Measurements from ENCODE around the gene SVBP.
A peak's percentile ranks its signal among the peaks of the same experiment; 100 is the strongest.

The SVBP gene

DNA sequence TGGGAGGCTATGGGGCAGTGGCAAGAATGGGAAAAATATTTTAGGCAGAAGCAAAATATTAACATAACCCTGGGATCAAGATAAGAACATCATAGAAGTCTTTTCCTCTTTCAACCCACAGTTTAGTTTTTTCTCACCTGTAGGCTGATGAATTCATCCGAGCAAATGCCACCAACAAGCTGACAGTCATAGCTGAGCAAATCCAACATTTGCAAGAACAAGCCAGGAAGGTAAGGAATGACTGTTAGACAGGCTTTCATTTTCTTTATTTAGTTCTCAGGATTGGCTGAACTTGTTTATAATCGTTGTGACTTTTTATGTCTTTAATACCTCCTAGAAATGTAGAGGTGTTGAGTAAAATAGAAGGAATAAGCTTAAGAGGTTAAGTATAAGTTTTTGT, 43.8 kb downstream of the SVBP start:
- FAIRE-seq (no peak), DNase-seq (ENCODE audit: insufficient read length, low spot score) (no peak)
- TF ChIP-seq POLR2AphosphoS5 (IDR thresholded peaks at IDR 0.05; ENCODE audit: low read depth, low read length) (no peak), SPI1 (IDR thresholded peaks at IDR 0.05; ENCODE audit: low read depth, low read length) (no peak), POLR2A (IDR thresholded peaks at IDR 0.05; ENCODE audit: low read depth, low read length) (no peak), PAX5 (IDR thresholded peaks at IDR 0.05; ENCODE audit: insufficient read depth, low read length, severe bottlenecking) (no peak), POU2F2 (IDR thresholded peaks at IDR 0.05; ENCODE audit: low read depth, low read length) (no peak), TAF1 (IDR thresholded peaks at IDR 0.05; ENCODE audit: low read depth, low read length) (no peak)

DNA sequence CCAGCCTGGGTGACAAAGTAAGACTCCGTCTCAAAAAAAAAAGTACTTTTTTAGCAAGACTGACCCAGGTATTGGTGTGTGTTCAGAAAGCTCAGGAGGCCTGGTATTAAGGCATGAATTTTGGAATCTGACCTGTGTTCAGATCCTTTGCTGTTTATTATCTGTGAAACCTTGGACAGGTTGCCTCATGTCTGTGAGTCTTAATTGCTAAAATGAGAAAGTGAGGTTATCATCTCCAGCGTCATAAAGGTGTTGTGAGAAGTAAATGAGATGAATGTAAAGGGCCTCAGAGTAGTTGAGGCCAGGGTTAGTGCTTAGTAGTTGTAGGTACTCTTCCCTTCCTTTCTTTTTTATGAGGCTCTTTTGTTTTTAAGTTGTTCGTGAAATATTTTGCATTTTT, 47.4 kb downstream of the SVBP start:
- DNase-seq (ENCODE audit: insufficient read length, low spot score) (no peak), FAIRE-seq (no peak)
- TF ChIP-seq PAX5 (IDR thresholded peaks at IDR 0.05; ENCODE audit: insufficient read depth, low read length, severe bottlenecking) (no peak), POLR2AphosphoS5 (IDR thresholded peaks at IDR 0.05; ENCODE audit: low read depth, low read length) (no peak), TAF1 (IDR thresholded peaks at IDR 0.05; ENCODE audit: low read depth, low read length) (no peak), POU2F2 (IDR thresholded peaks at IDR 0.05; ENCODE audit: low read depth, low read length) (no peak), SPI1 (IDR thresholded peaks at IDR 0.05; ENCODE audit: low read depth, low read length) (no peak), POLR2A (IDR thresholded peaks at IDR 0.05; ENCODE audit: low read depth, low read length) (no peak)

DNA sequence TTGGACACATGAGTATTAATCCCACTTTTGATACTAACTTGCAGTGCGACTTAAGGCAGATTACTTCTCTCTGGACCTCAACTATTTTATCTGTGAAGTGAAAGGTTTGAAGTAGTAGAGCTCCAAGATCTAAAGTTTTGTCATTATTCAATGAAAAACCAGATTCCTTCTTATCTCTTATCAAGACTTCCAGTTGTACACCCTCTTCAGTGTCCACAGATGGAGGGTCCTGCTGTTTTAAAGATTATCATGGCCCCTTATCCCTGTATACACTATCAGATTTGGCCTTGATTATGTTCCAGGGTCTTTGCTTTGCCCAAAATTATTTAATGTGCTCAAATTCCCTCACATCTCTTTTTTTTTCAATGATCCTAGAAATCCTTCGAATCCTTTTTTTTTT, 49.0 kb downstream of the SVBP start:
- FAIRE-seq (no peak), DNase-seq (ENCODE audit: insufficient read length, low spot score) (no peak)
- TF ChIP-seq TAF1 (IDR thresholded peaks at IDR 0.05; ENCODE audit: low read depth, low read length): no peak

DNA sequence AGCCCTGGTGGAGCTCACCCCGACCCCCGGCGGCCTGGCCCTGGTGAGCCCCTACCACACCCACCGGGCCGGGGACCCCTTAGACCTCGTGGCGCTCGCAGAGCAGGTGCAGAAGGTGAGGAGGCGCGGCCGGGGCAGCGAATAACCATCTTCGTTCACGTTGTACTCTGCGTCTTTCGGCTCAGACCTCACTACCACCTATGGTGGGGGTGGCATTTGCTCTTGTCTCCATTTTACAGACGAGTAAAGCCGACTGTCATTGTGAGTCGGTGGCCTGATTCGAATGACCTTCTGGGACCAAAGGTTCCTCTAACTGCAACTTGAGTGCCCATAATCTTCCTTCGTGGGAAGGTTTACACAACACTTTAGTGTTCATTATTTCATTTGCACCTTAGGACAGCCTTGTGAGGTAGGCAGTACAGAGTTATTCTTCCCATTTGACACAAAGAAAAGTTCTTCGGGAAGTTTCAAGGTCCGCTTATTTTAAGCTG, 49.6 kb downstream of the SVBP start:
- TF ChIP-seq SPI1 (IDR thresholded peaks at IDR 0.05; ENCODE audit: low read depth, low read length) (no peak), TAF1 (IDR thresholded peaks at IDR 0.05; ENCODE audit: low read depth, low read length) (0 out of 2 replicates have a peak, but pooled peaks have one; percentile 8)
- no peak for DNase-seq (ENCODE audit: insufficient read length, low spot score)
- FAIRE-seq: peak; percentile 55

DNA sequence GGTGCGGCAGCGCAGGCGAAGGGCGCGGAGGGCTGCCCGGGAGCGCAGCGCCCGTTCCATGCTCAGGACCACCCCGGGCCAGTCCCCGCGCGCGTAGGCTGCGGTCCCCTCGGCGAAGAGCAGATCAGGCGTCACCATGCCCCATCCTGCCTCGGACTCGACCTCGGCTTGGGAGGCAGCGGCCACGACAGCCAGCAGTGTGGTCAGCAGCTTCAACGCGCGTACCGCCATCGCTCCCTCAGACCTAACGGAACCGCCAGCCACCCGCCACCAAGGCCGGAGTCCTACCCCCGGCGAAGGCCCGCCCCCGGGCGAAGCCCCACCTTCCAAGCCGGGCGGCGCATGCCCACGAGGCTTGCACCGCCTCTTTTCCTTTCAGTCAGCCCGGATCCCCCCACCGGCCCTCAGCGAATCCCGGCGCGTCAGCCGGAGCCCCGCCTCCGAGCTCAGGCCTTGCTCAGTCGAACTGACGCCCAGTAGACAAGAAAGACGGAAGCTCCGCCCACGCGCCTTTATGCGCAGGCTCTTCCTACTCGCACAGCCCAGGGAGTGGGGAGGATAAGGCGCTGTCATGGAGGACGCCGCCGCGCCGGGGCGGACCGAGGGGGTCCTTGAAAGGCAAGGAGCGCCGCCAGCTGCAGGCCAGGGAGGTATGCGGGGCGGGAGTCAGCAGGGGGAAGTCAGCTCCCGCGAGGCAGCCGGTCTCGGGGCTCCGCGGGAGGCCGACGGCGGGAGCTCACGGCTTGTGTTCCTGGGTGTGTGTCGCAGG, 50.3 kb downstream of the SVBP start, which contains the start of the genes C1orf50 and P3H1:
C1orf50 (plus strand) TSS at position 509 of the 769 bp plus-strand sequence; CDS start at position 572, 63 bp downstream.
P3H1 (minus strand) TSS at position 288 of the 769 bp plus-strand sequence; CDS start at position 231, 57 bp downstream.
- DNase-seq (ENCODE audit: insufficient read length, low spot score) (peak; percentile 86), FAIRE-seq (peak; percentile 93)
- no peak for TF ChIP-seq PAX5 (IDR thresholded peaks at IDR 0.05; ENCODE audit: insufficient read depth, low read length, severe bottlenecking)
- TF ChIP-seq POLR2A (IDR thresholded peaks at IDR 0.05; ENCODE audit: low read depth, low read length): peak; percentile 96
- peak; percentile 56 for TF ChIP-seq TAF1 (IDR thresholded peaks at IDR 0.05; ENCODE audit: low read depth, low read length)
- no peak for TF ChIP-seq SPI1 (IDR thresholded peaks at IDR 0.05; ENCODE audit: low read depth, low read length)
- TF ChIP-seq POU2F2 (IDR thresholded peaks at IDR 0.05; ENCODE audit: low read depth, low read length): peak; percentile 60; the same call in 1 of the 2 replicates
- TF ChIP-seq POLR2AphosphoS5 (IDR thresholded peaks at IDR 0.05; ENCODE audit: low read depth, low read length): peak; percentile 97

DNA sequence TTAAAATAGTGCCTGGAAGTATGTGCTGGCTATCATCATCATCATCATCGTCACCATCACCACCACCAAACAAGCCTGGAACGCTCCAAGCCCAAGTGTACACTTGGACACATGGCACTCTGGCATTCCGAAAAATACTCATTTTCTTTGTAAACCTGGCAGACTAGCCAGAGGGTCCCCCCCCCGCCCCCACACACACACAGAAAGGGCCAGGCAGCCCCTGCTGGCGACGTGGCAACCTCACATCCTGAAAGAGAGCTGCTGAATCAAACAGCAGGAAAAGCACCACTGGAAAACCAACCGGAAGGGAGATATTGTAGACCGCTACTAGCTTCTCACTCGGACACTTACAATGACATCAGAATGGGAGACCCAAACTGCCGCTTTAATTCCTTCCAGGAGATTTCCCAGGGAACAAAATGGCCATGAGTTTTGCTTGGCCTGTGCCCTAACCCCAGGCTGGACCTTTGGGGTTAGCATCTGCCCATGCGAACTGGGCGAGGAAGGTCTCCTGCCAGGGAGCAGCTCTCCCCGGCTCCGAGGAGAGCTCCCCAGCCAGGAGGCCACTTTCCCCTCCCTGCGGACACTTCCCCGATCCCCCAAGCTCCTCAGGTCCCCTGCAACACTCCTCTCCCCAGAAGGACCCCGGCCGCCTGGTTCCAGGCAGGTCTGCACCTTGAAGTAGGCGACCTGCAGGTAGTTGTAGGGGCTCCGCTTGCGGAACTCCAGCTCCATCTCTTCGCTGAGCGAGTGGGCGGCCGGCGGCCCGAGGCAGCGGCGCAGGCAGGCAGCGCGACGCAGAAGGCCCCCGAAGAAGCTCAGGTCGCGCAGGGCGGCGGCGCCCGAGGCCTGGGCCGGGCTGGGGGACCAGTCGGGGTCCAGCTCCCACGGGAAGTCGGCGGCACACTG, 51.1 kb downstream of the SVBP start:
- DNase-seq (ENCODE audit: insufficient read length, low spot score): no peak
- no peak for TF ChIP-seq TAF1 (IDR thresholded peaks at IDR 0.05; ENCODE audit: low read depth, low read length)
- TF ChIP-seq POLR2AphosphoS5 (IDR thresholded peaks at IDR 0.05; ENCODE audit: low read depth, low read length): no peak
- TF ChIP-seq SPI1 (IDR thresholded peaks at IDR 0.05; ENCODE audit: low read depth, low read length): no peak
- TF ChIP-seq POU2F2 (IDR thresholded peaks at IDR 0.05; ENCODE audit: low read depth, low read length): no peak
- peak; percentile 72 for FAIRE-seq

GRCh38 chr1:42765269-42765668, 51.9 kb downstream of the SVBP start:
- TF ChIP-seq PAX5 (IDR thresholded peaks at IDR 0.05; ENCODE audit: insufficient read depth, low read length, severe bottlenecking) (no peak), SPI1 (IDR thresholded peaks at IDR 0.05; ENCODE audit: low read depth, low read length) (no peak), TAF1 (IDR thresholded peaks at IDR 0.05; ENCODE audit: low read depth, low read length) (no peak), POLR2AphosphoS5 (IDR thresholded peaks at IDR 0.05; ENCODE audit: low read depth, low read length) (no peak)
- DNase-seq (ENCODE audit: insufficient read length, low spot score): no peak
- FAIRE-seq: no peak

DNA sequence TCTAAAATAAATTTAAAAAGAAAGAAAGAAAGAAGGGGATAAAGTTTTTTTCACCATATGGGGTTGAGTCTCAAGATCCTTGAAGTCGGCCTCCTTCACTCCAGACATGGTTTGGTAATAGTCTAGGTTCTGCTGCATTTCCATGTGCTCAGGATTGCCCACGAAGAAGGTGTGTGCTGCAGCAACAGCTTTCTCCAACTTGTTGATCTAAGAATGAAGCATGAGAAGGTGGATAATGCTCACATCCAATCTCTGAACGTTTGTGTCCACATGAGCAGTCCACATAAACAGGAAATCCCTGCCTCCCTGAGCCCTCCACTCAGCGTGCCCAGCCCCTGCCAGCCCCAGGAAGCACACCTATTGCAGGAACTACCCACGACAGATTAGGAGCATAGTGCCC, 54.9 kb downstream of the SVBP start:
- FAIRE-seq (no peak), DNase-seq (ENCODE audit: insufficient read length, low spot score) (no peak)
- TF ChIP-seq TAF1 (IDR thresholded peaks at IDR 0.05; ENCODE audit: low read depth, low read length) (no peak), POLR2A (IDR thresholded peaks at IDR 0.05; ENCODE audit: low read depth, low read length) (no peak), POU2F2 (IDR thresholded peaks at IDR 0.05; ENCODE audit: low read depth, low read length) (no peak), SPI1 (IDR thresholded peaks at IDR 0.05; ENCODE audit: low read depth, low read length) (no peak), POLR2AphosphoS5 (IDR thresholded peaks at IDR 0.05; ENCODE audit: low read depth, low read length) (no peak), PAX5 (IDR thresholded peaks at IDR 0.05; ENCODE audit: insufficient read depth, low read length, severe bottlenecking) (no peak)

GRCh38 chr1:42761567-42761966, 55.6 kb downstream of the SVBP start:
- FAIRE-seq (no peak), DNase-seq (ENCODE audit: insufficient read length, low spot score) (no peak)
- TF ChIP-seq POLR2A (IDR thresholded peaks at IDR 0.05; ENCODE audit: low read depth, low read length): no peak
- no peak for TF ChIP-seq SPI1 (IDR thresholded peaks at IDR 0.05; ENCODE audit: low read depth, low read length)
- no peak for TF ChIP-seq POU2F2 (IDR thresholded peaks at IDR 0.05; ENCODE audit: low read depth, low read length)
- no peak for TF ChIP-seq PAX5 (IDR thresholded peaks at IDR 0.05; ENCODE audit: insufficient read depth, low read length, severe bottlenecking)
- no peak for TF ChIP-seq TAF1 (IDR thresholded peaks at IDR 0.05; ENCODE audit: low read depth, low read length)
- TF ChIP-seq POLR2AphosphoS5 (IDR thresholded peaks at IDR 0.05; ENCODE audit: low read depth, low read length): no peak

Data from GM12891 (cell line).